GM23338 (cell line): ENCODE results near the gene PCDHAC1. TPM values are rescaled to one million over a fixed set of nuclear protein-coding genes. Genes with fewer than 3 reads are reported as not detected.
A peak's percentile ranks its signal among the peaks of the same experiment; 100 is the strongest.
"Not testable (repeated sequence)": the region's sequence is repeated elsewhere in the genome, so short reads cannot be mapped to it uniquely, and the experiment has no call there.

Experiments
- ATAC-seq: fragments of 200-7000 bp; cut with Tn5 transposase; 3 replicates; pipeline ENCODE4 v1.9.1; 2020
- DNase-seq: peaks from one replicate; pipeline ENCODE4 v3.0.0-alpha.2; 2015; ENCODE audit warnings: low spot score
- H2AFZ ChIP-seq: fragments of 200-600 bp; sonication (generic); 2 replicates; pipeline ENCODE4 v1.8.0; 2016; ENCODE audit warnings: antibody characterized with exemption, mild to moderate bottlenecking, moderate library complexity
- H3F3A ChIP-seq: fragments of 200-600 bp; sonication (generic); replicated peaks from 2 replicates; pipeline ENCODE4 v1.8.0; 2017; ENCODE audit warnings: antibody characterized with exemption, mixed run types, low read depth
- H3K27ac ChIP-seq: fragments of 200-600 bp; sonication (generic); 2 replicates; pipeline ENCODE4 v1.6.1; 2016; ENCODE audit warnings: low read depth
- H3K27me3 ChIP-seq: fragments of 200-600 bp; sonication (generic); 2 replicates; pipeline ENCODE4 v1.8.0; 2016; ENCODE audit warnings: mild to moderate bottlenecking, mixed run types, moderate library complexity; ENCODE audit not compliant: insufficient read depth
- H3K36me3 ChIP-seq: fragments of 200-600 bp; sonication (generic); 2 replicates; pipeline ENCODE4 v1.8.0; 2016; ENCODE audit warnings: mild to moderate bottlenecking; ENCODE audit not compliant: insufficient read depth
- H3K4me1 ChIP-seq: fragments of 200-600 bp; sonication (generic); 2 replicates; pipeline ENCODE4 v1.8.0; 2016; ENCODE audit warnings: mild to moderate bottlenecking, moderate library complexity; ENCODE audit not compliant: insufficient read depth
- H3K4me2 ChIP-seq: fragments of 200-600 bp; sonication (generic); 2 replicates; pipeline ENCODE4 v1.7.1; 2017; ENCODE audit warnings: mixed run types
- H3K4me3 ChIP-seq: fragments of 200-600 bp; sonication (generic); 2 replicates; pipeline ENCODE4 v1.6.1; 2016; ENCODE audit warnings: mixed run types
- H3K79me2 ChIP-seq: fragments of 200-600 bp; sonication (generic); replicated peaks from 2 replicates; pipeline ENCODE4 v1.8.0; 2017; ENCODE audit warnings: mild to moderate bottlenecking; ENCODE audit not compliant: insufficient read depth
- H3K9me2 ChIP-seq: fragments of 200-600 bp; sonication (generic); 2 replicates; pipeline ENCODE4 v1.8.0; 2017; ENCODE audit not compliant: insufficient read depth
- H4K20me1 ChIP-seq: fragments of 200-600 bp; sonication (generic); replicated peaks from 2 replicates; pipeline ENCODE4 v1.8.0; 2017; ENCODE audit warnings: mild to moderate bottlenecking; ENCODE audit not compliant: insufficient read depth
- H3K27ac Mint-ChIP-seq: 2 replicates; pipeline ENCODE4 v1.8.0; 2020; ENCODE audit warnings: inconsistent platforms, mild to moderate bottlenecking, moderate library complexity, mixed read lengths
- H3K27me3 Mint-ChIP-seq: 3 replicates; pipeline ENCODE4 v1.8.0; 2022; ENCODE audit warnings: low read depth, mild to moderate bottlenecking, moderate library complexity, mixed read lengths, inconsistent platforms; ENCODE audit not compliant: insufficient read depth, poor library complexity
- H3K36me3 Mint-ChIP-seq: 3 replicates; pipeline ENCODE4 v1.8.0; 2021; ENCODE audit warnings: low read depth, mild to moderate bottlenecking, inconsistent platforms, moderate library complexity, mixed read lengths
- H3K4me1 Mint-ChIP-seq: 3 replicates; pipeline ENCODE4 v1.8.0; 2020; ENCODE audit warnings: mild to moderate bottlenecking, inconsistent platforms, mixed read lengths
- H3K4me3 Mint-ChIP-seq: 3 replicates; pipeline ENCODE4 v1.8.0; 2021; ENCODE audit warnings: moderate library complexity, mild to moderate bottlenecking, inconsistent platforms, mixed read lengths
- H3K9me3 Mint-ChIP-seq: 3 replicates; pipeline ENCODE4 v1.8.0; 2020; ENCODE audit warnings: moderate library complexity, mild to moderate bottlenecking, inconsistent platforms, mixed read lengths
- CREB1 ChIP-seq: fragments of 250-450 bp; sonication (Bioruptor Pico); IDR thresholded peaks from 2 replicates; pipeline ENCODE4 v1.5.0; 2020; ENCODE audit warnings: low read depth, mild to moderate bottlenecking, moderate library complexity
- CTCF ChIP-seq, 2 experiments: fragments of 200-600 bp in 1 of 2; sonication (generic) in 1 of 2; conservative IDR thresholded peaks; 2 replicates each; pipeline versions ENCODE4 v1.5.1 to v1.6.1; 2016 to 2017; ENCODE audit warnings: antibody characterized with exemption in 2 of 2, low read depth in 2 of 2, mild to moderate bottlenecking in 2 of 2, moderate library complexity in 1 of 2
- POLR2AphosphoS5 ChIP-seq: IDR thresholded peaks from 2 replicates; pipeline ENCODE4 v1.6.1; 2016; ENCODE audit warnings: antibody characterized with exemption, low read depth
- REST ChIP-seq: IDR thresholded peaks from one replicate; pipeline ENCODE4 v1.6.1; 2018; ENCODE audit warnings: antibody characterized with exemption; ENCODE audit not compliant: unreplicated experiment
- STAT1 ChIP-seq: IDR thresholded peaks from one replicate; pipeline ENCODE4 v1.6.1; 2016; ENCODE audit warnings: antibody characterized with exemption; ENCODE audit not compliant: unreplicated experiment
- ZNF114 ChIP-seq: fragments of 250-450 bp; sonication (Bioruptor Pico); IDR thresholded peaks from 2 replicates; pipeline ENCODE4 v1.5.0; 2020; ENCODE audit warnings: mild to moderate bottlenecking, moderate library complexity
- long read RNA-seq: library from polyadenylated mRNA; unstranded; transcript quantifications from one replicate; pipeline ENCODE4 v2.0.0, GENCODE V29; 2020; ENCODE audit not compliant: unreplicated experiment
- polyA plus RNA-seq: library from polyadenylated mRNA; unstranded; fragments of >200 nt; fragmentation: Nextera tagmentation; extraction: Ambion mirVana; gene quantifications from 2 replicates; pipeline ENCODE4 v1.2.1, GENCODE V29; 2016
- total RNA-seq: library from RNA; depleted of rRNA; stranded (reverse); fragments of >200 nt; shearing (Covaris generic); gene quantifications from 2 replicates; pipeline ENCODE4 v1.2.3, GENCODE V29; 2014; rRNA removed

Gene PCDHAC1
- total RNA-seq (9.9 and 12.1 TPM in 2 replicates), polyA plus RNA-seq (0.50 and 0.53 TPM in 2 replicates)
- long read RNA-seq, result 0 reads

GRCh38 chr5:140925806-140926442 lies at the start of gene PCDHAC1:
Gene PCDHAC1 (plus strand): TSS chr5:140926299. CDS start chr5:140926893, 594 bp downstream.
- Histone ChIP-seq H3K36me3 (no peaks in the 10 kb centered on the region), H3K4me1 (peaks cover 6% of the 10 kb centered on the region), H3K79me2 (no peaks in the 10 kb centered on the region), H3K4me2 (peak within 1 kb of the TSS; percentile 99), H3K27ac (no peak within 1 kb of the TSS), H3K27me3 (peaks cover 49% of the 10 kb centered on the region), H3F3A (no peaks in the 10 kb centered on the region), H4K20me1 (peaks cover 17% of the 10 kb centered on the region), H3K4me3 (peak within 1 kb of the TSS; percentile 67), H2AFZ (peak within 1 kb of the TSS; percentile 95), H3K9me2 (no peaks in the 10 kb centered on the region)
- TF ChIP-seq ZNF114 (CRISPR knock-in tag) (no peak), STAT1 (no peak), POLR2AphosphoS5 (peak; percentile 59), CREB1 (no peak), CTCF (conservative IDR thresholded peaks at IDR 0.05; ENCODE audit: low read depth in 2 of 2) (no peak)
- ATAC-seq (peak; percentile 76), DNase-seq (peak; percentile 54)
- Mint-ChIP-seq H3K36me3 (peaks cover 5% of the 10 kb centered on the region; the same call in 1 of the 3 replicates), H3K27me3 (peaks cover 28% of the 10 kb centered on the region), H3K9me3 (no peaks in the 10 kb centered on the region), H3K4me3 (peak within 1 kb of the TSS; percentile 83), H3K4me1 (peaks cover 23% of the 10 kb centered on the region), H3K27ac (no peak within 1 kb of the TSS; the same call in 1 of the 2 replicates)

GRCh38 chr5:140876541-140877261 lies 49.4 kb upstream of the PCDHAC1 start:
- H3K4me1 ChIP-seq, result peaks cover 15% of the 10 kb centered on the region; the same call in 1 of the 2 replicates
- H3K79me2 ChIP-seq, result peaks cover 43% of the 10 kb centered on the region
- H3K4me3 ChIP-seq, result 0 out of 2 replicates have a peak overlapping the region, but pooled peaks have one; percentile 66
- not testable (repeated sequence) for H3K27me3 Mint-ChIP-seq, H3F3A ChIP-seq, ATAC-seq, H3K36me3 ChIP-seq, H4K20me1 ChIP-seq, H3K27ac ChIP-seq, H3K9me2 ChIP-seq, DNase-seq, H2AFZ ChIP-seq, H3K27me3 ChIP-seq, H3K27ac Mint-ChIP-seq, H3K9me3 Mint-ChIP-seq, H3K4me2 ChIP-seq
- Mint-ChIP-seq H3K4me1 (peaks cover 17% of the 10 kb centered on the region; the same call in 2 of the 3 replicates), H3K4me3 (peak overlapping the region; percentile 97; the same call in 2 of the 3 replicates), H3K36me3 (peaks cover 18% of the 10 kb centered on the region)
- peak; percentile 65 for TF ChIP-seq REST
